Activated naive CD8-positive, alpha-beta T cell treated with anti-CD3 and anti-CD28 coated beads, Interleukin-2, amount 10 ng/mL, durations not matched to agents 7 days and 5 days (primary cell): ENCODE results near the gene KLHL28. TPM values are rescaled to one million over a fixed set of nuclear protein-coding genes. Genes with fewer than 3 reads are reported as not detected.

Experiments
- ATAC-seq: fragments of 150-1000 bp; cut with Tn5 transposase; one replicate; pipeline ENCODE4 v1.10.0; 2021; ENCODE audit warnings: low read depth, moderate library complexity
- POLR2A ChIA-PET: fragments of 350-600 bp; sonication (Branson Sonifier 250); formaldehyde crosslinking; loops from one replicate; lab custom pipeline; 2021; ENCODE audit warnings: antibody characterized with exemption; lab: Charles Lee
- DNase-seq: peaks from one replicate; pipeline ENCODE4 v3.0.0; 2021
- H3K27ac Mint-ChIP-seq: one replicate; pipeline ENCODE4 v1.8.0; 2022; ENCODE audit warnings: mild to moderate bottlenecking, mixed read lengths
- H3K27me3 Mint-ChIP-seq: one replicate; pipeline ENCODE4 v1.8.0; 2022; ENCODE audit warnings: mild to moderate bottlenecking, moderate library complexity, mixed read lengths
- H3K36me3 Mint-ChIP-seq: one replicate; pipeline ENCODE4 v1.8.0; 2021; ENCODE audit warnings: mild to moderate bottlenecking, mixed read lengths
- H3K4me1 Mint-ChIP-seq: one replicate; pipeline ENCODE4 v1.8.0; 2021; ENCODE audit warnings: mixed read lengths
- H3K4me3 Mint-ChIP-seq: one replicate; pipeline ENCODE4 v1.8.0; 2022; ENCODE audit warnings: mild to moderate bottlenecking, moderate library complexity, mixed read lengths
- H3K9me3 Mint-ChIP-seq: one replicate; pipeline ENCODE4 v1.8.0; 2021; ENCODE audit warnings: mixed read lengths
- total RNA-seq, 2 experiments: library from RNA; stranded (reverse); gene quantifications; one replicate each; pipeline ENCODE4 v1.2.3, GENCODE V29; 2021

The KLHL28 gene
- total RNA-seq, 2 experiments from 2014 or later, result 19.6 to 22.4 TPM

GRCh38 chr14:44880791-44881190 lies 81.0 kb downstream of the KLHL28 start:
- POLR2A ChIA-PET, result no interaction called here
- H3K4me3 Mint-ChIP-seq, result no peak overlapping the region
- no peak for DNase-seq
- ATAC-seq, result no peak
- no peak overlapping the region for H3K27ac Mint-ChIP-seq
- H3K4me1 Mint-ChIP-seq, result no peaks in the 10 kb centered on the region
- peaks cover 13% of the 10 kb centered on the region for H3K27me3 Mint-ChIP-seq
- peaks cover 24% of the 10 kb centered on the region for H3K9me3 Mint-ChIP-seq
- H3K36me3 Mint-ChIP-seq, result no peaks in the 10 kb centered on the region

Other genes starting within 250 kb of the KLHL28 start
- 10 to 100 TPM; 11.4 to 11.9 TPM for gene TOGARAM1, start 243 bp upstream of the KLHL28 start, total RNA-seq
- gene PRPF39, start 122.2 kb upstream of the KLHL28 start, total RNA-seq, result 10 to 100 TPM; 54.8 to 56.8 TPM
- 10 to 100 TPM; 65.7 to 67.1 TPM for gene FKBP3, start 172.5 kb upstream of the KLHL28 start, total RNA-seq
- 10 to 100 TPM; 15.0 to 17.7 TPM for gene FANCM, start 174.0 kb upstream of the KLHL28 start, total RNA-seq